ENCODE measurements around the gene MYRIP.

- TF ChIP-seq CTCF (IDR thresholded peaks at IDR 0.05) (no peak), EP300 (IDR thresholded peaks at IDR 0.05) (no peak), POLR2A (IDR thresholded peaks at IDR 0.05) (no peak)
Observed at GRCh38 chr3:40054568-40055222, 245.3 kb downstream of the MYRIP start.

All from suprapubic skin (tissue), 3 donors.